Transverse colon (tissue), 3 donors: ENCODE measurements around the gene TMEM9.

Experiments used
- CTCF ChIP-seq, 5 experiments: fragments of 200-600 bp in 3 of 5; fragments of 450-650 bp in 2 of 5; sonication (generic) in 3 of 5; IDR thresholded peaks; 1 replicate in 2 of 5; 2 replicates in 3 of 5; pipeline ENCODE4 v1.5.1; 2016 to 2017; ENCODE audit warnings: antibody characterized with exemption in 5 of 5, inconsistent platforms in 3 of 5, mild to moderate bottlenecking in 2 of 5, moderate library complexity in 1 of 5
- POLR2A ChIP-seq: fragments of 450-650 bp; IDR thresholded peaks from one replicate; pipeline ENCODE4 v1.6.1; 2016; ENCODE audit warnings: antibody characterized with exemption, mild to moderate bottlenecking, moderate library complexity

GRCh38 chr1:201192261-201192788 lies 38.1 kb upstream of the TMEM9 start:
- TF ChIP-seq CTCF (IDR thresholded peaks at IDR 0.05) (no peak), POLR2A (no peak)
